PFSK-1 (cell line): ENCODE measurements around the gene PFDN5.

Source experiments
- POLR2AphosphoS5 ChIP-seq: IDR thresholded peaks from 2 replicates; pipeline ENCODE4 v1.6.1; 2012; ENCODE audit warnings: low read depth, mild to moderate bottlenecking, control low read depth, low read length, moderate library complexity
- SIN3A ChIP-seq: IDR thresholded peaks from 2 replicates; pipeline ENCODE4 v1.6.1; 2012; ENCODE audit warnings: mild to moderate bottlenecking, low read length, moderate library complexity, borderline replicate concordance; ENCODE audit not compliant: insufficient read depth
- TAF1 ChIP-seq: IDR thresholded peaks from 2 replicates; pipeline ENCODE4 v1.6.1; 2012; ENCODE audit warnings: low read length, control low read depth, borderline replicate concordance; ENCODE audit not compliant: insufficient read depth

DNA sequence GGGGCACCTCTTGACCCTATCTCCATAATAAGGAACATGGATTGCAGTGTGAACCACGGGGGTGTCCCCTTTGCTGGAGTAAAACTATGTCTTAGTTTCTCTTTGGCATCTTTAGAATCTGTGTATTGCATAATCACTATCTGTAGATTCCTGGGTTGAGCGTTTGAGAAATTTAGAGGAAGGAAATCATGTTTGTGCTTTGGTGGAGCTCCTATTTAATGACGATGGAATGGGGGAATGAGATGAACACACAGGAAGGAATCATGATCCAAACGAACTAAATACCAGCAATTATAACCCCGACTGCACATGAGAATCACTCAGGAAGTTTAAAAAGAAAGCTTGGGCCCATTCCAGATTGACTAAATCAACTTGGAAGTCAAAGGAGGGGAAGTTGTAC lies 2.8 kb downstream of the PFDN5 start:
- TF ChIP-seq POLR2AphosphoS5 (no peak), SIN3A (no peak), TAF1 (no peak)
